Measurements from ENCODE around the gene ADRA2B.
A peak's percentile ranks its signal among the peaks of the same experiment; 100 is the strongest.
"Not testable (repeated sequence)": the region's sequence is repeated elsewhere in the genome, so short reads cannot be mapped to it uniquely, and the experiment has no call there.

Gene ADRA2B

GRCh38 chr2:96073170-96073775 is 43.1 kb downstream of the ADRA2B start:
- DNase-seq (no peak), ATAC-seq (replicated peaks) (no peak)
- H3K27ac Mint-ChIP-seq, result peak overlapping the region in 1 of 2 donors; percentile 44
- peaks cover 0 to 20% of the 10 kb centered on the region in 2 donors for H3K9me3 Mint-ChIP-seq
- no peak overlapping the region for H3K4me3 Mint-ChIP-seq
- H3K4me1 Mint-ChIP-seq (ENCODE audit: low read depth in 2 of 2), result no peaks in the 10 kb centered on the region
- H3K36me3 Mint-ChIP-seq (ENCODE audit: insufficient read depth), result peaks cover 4% of the 10 kb centered on the region
- peaks cover 5 to 32% of the 10 kb centered on the region in 2 donors for H3K27me3 Mint-ChIP-seq

- DNase-seq (no peak), ATAC-seq (replicated peaks) (no peak)
- Mint-ChIP-seq H3K9me3 (peaks cover 0 to 20% of the 10 kb centered on the region in 2 donors), H3K4me1 (ENCODE audit: low read depth in 2 of 2) (no peaks in the 10 kb centered on the region), H3K27ac (no peak overlapping the region), H3K36me3 (ENCODE audit: insufficient read depth) (peaks cover 4% of the 10 kb centered on the region), H3K27me3 (peaks cover 5 to 34% of the 10 kb centered on the region in 2 donors), H3K4me3 (no peak overlapping the region)
Observed at GRCh38 chr2:96072746-96073145, 43.6 kb downstream of the ADRA2B start.

GRCh38 chr2:96071977-96072491 is 44.3 kb downstream of the ADRA2B start:
- Mint-ChIP-seq H3K27me3 (peaks cover 5 to 38% of the 10 kb centered on the region in 2 donors), H3K9me3 (peaks cover 0 to 20% of the 10 kb centered on the region in 2 donors)
- H3K4me1 Mint-ChIP-seq (ENCODE audit: low read depth in 2 of 2); DNase-seq; H3K27ac Mint-ChIP-seq; H3K4me3 Mint-ChIP-seq; H3K36me3 Mint-ChIP-seq (ENCODE audit: insufficient read depth); ATAC-seq (replicated peaks): not testable (repeated sequence)

GRCh38 chr2:96071087-96071976 is 45.0 kb downstream of the ADRA2B start:
- not testable (repeated sequence) for DNase-seq; H3K27ac Mint-ChIP-seq; H3K36me3 Mint-ChIP-seq (ENCODE audit: insufficient read depth); ATAC-seq (replicated peaks); H3K4me3 Mint-ChIP-seq; H3K4me1 Mint-ChIP-seq (ENCODE audit: low read depth in 2 of 2)
- Mint-ChIP-seq H3K9me3 (peaks cover 0 to 19% of the 10 kb centered on the region in 2 donors), H3K27me3 (peaks cover 5 to 38% of the 10 kb centered on the region in 2 donors)

GRCh38 chr2:96070351-96070750 is 46.0 kb downstream of the ADRA2B start:
- peaks cover 5 to 38% of the 10 kb centered on the region in 2 donors for H3K27me3 Mint-ChIP-seq
- H3K36me3 Mint-ChIP-seq (ENCODE audit: insufficient read depth); H3K27ac Mint-ChIP-seq; H3K4me3 Mint-ChIP-seq; DNase-seq; ATAC-seq (replicated peaks); H3K9me3 Mint-ChIP-seq; H3K4me1 Mint-ChIP-seq (ENCODE audit: low read depth in 2 of 2): not testable (repeated sequence)

GRCh38 chr2:96069878-96070277 is 46.5 kb downstream of the ADRA2B start:
- not testable (repeated sequence) for H3K27ac Mint-ChIP-seq; ATAC-seq (replicated peaks); H3K4me3 Mint-ChIP-seq; H3K9me3 Mint-ChIP-seq; DNase-seq; H3K36me3 Mint-ChIP-seq (ENCODE audit: insufficient read depth); H3K4me1 Mint-ChIP-seq (ENCODE audit: low read depth in 2 of 2)
- H3K27me3 Mint-ChIP-seq, result peaks cover 5 to 38% of the 10 kb centered on the region in 2 donors

GRCh38 chr2:96067902-96068581 is 48.3 kb downstream of the ADRA2B start:
- H3K27me3 Mint-ChIP-seq, result peaks cover 5 to 35% of the 10 kb centered on the region in 2 donors
- ATAC-seq (replicated peaks); H3K27ac Mint-ChIP-seq; DNase-seq; H3K36me3 Mint-ChIP-seq (ENCODE audit: insufficient read depth); H3K4me3 Mint-ChIP-seq; H3K4me1 Mint-ChIP-seq (ENCODE audit: low read depth in 2 of 2); H3K9me3 Mint-ChIP-seq: not testable (repeated sequence)

- not testable (repeated sequence) for H3K4me3 Mint-ChIP-seq; ATAC-seq (replicated peaks); H3K4me1 Mint-ChIP-seq (ENCODE audit: low read depth in 2 of 2); DNase-seq; H3K9me3 Mint-ChIP-seq; H3K27ac Mint-ChIP-seq; H3K36me3 Mint-ChIP-seq (ENCODE audit: insufficient read depth)
- peaks cover 5 to 26% of the 10 kb centered on the region in 2 donors for H3K27me3 Mint-ChIP-seq
Observed at GRCh38 chr2:96067098-96067660, 49.2 kb downstream of the ADRA2B start.

- H3K36me3 Mint-ChIP-seq (ENCODE audit: insufficient read depth); DNase-seq; H3K4me3 Mint-ChIP-seq; H3K4me1 Mint-ChIP-seq (ENCODE audit: low read depth in 2 of 2); H3K27ac Mint-ChIP-seq; ATAC-seq (replicated peaks); H3K9me3 Mint-ChIP-seq: not testable (repeated sequence)
- peaks cover 5 to 22% of the 10 kb centered on the region in 2 donors for H3K27me3 Mint-ChIP-seq
Observed at GRCh38 chr2:96066511-96066910, 49.9 kb downstream of the ADRA2B start.

GRCh38 chr2:96065954-96066353 is 50.4 kb downstream of the ADRA2B start:
- DNase-seq, result not testable (repeated sequence)

GRCh38 chr2:96065381-96065930 is 50.9 kb downstream of the ADRA2B start:
- Mint-ChIP-seq H3K27ac (no peak overlapping the region), H3K9me3 (no peaks in the 10 kb centered on the region), H3K36me3 (ENCODE audit: insufficient read depth) (peaks cover 4% of the 10 kb centered on the region), H3K4me1 (ENCODE audit: low read depth in 2 of 2) (no peaks in the 10 kb centered on the region), H3K4me3 (no peak overlapping the region), H3K27me3 (peaks cover 0 to 13% of the 10 kb centered on the region in 2 donors)
- no peak for ATAC-seq (replicated peaks)
- DNase-seq, result no peak

More at GRCh38 chr2:96065954-96066353, 50.4 kb downstream of the ADRA2B start:
- not testable (repeated sequence) for H3K4me1 Mint-ChIP-seq (ENCODE audit: low read depth in 2 of 2); ATAC-seq (replicated peaks); H3K36me3 Mint-ChIP-seq (ENCODE audit: insufficient read depth); H3K4me3 Mint-ChIP-seq; H3K27ac Mint-ChIP-seq; H3K9me3 Mint-ChIP-seq
- peaks cover 3 to 18% of the 10 kb centered on the region in 2 donors for H3K27me3 Mint-ChIP-seq

- H3K27me3 Mint-ChIP-seq; H3K36me3 Mint-ChIP-seq (ENCODE audit: insufficient read depth); H3K4me1 Mint-ChIP-seq (ENCODE audit: low read depth in 2 of 2); DNase-seq; ATAC-seq (replicated peaks); H3K9me3 Mint-ChIP-seq; H3K27ac Mint-ChIP-seq; H3K4me3 Mint-ChIP-seq: not testable (repeated sequence)
Observed at GRCh38 chr2:96064760-96065159, 51.6 kb downstream of the ADRA2B start.

Measured in effector memory CD8-positive, alpha-beta T cell (primary cell).